NCI-H2196 treated with DMSO at 0.1 percent for 48 hours (cell line): ENCODE data around the gene OTUD6A.

Experiments used
- DNase-seq: peaks from one replicate; lab custom pipeline; 2025; ENCODE audit not compliant: unreplicated experiment; lab: John Stamatoyannopoulos, UW

OTUD6A gene

GRCh38 chrX:70062076-70062475 is at the start of gene OTUD6A:
Gene OTUD6A (plus strand): TSS chrX:70062457. CDS start chrX:70062525, 68 bp downstream.
- no peak for DNase-seq

GRCh38 chrX:70012756-70013155 is 49.5 kb upstream of the OTUD6A start:
- no peak for DNase-seq

- no peak for DNase-seq
Observed at GRCh38 chrX:70013466-70014381, 48.5 kb upstream of the OTUD6A start.

- no peak for DNase-seq
Observed at GRCh38 chrX:70016513-70016912, 45.7 kb upstream of the OTUD6A start.

GRCh38 chrX:70022616-70023015 is 39.6 kb upstream of the OTUD6A start:
- no peak for DNase-seq

- DNase-seq, result no peak
Observed at GRCh38 chrX:70025464-70025863, 36.8 kb upstream of the OTUD6A start.

GRCh38 chrX:70026112-70026850 is 36.0 kb upstream of the OTUD6A start:
- DNase-seq, result no peak

GRCh38 chrX:70026851-70027200 is 35.4 kb upstream of the OTUD6A start:
- DNase-seq, result no peak

GRCh38 chrX:70029863-70030262 is 32.4 kb upstream of the OTUD6A start:
- no peak for DNase-seq

- peak; percentile 26 for DNase-seq
Observed at GRCh38 chrX:70030301-70030767, 31.9 kb upstream of the OTUD6A start.

GRCh38 chrX:70032792-70033191 is 29.5 kb upstream of the OTUD6A start:
- no peak for DNase-seq

- DNase-seq, result no peak
Observed at GRCh38 chrX:70033348-70034051, 28.8 kb upstream of the OTUD6A start.

- DNase-seq, result no peak
Observed at GRCh38 chrX:70034646-70035045, 27.6 kb upstream of the OTUD6A start.

GRCh38 chrX:70038515-70038914 is 23.7 kb upstream of the OTUD6A start:
- no peak for DNase-seq

GRCh38 chrX:70038951-70039350 is 23.3 kb upstream of the OTUD6A start:
- no peak for DNase-seq

- no peak for DNase-seq
Observed at GRCh38 chrX:70039758-70040157, 22.5 kb upstream of the OTUD6A start.

GRCh38 chrX:70041993-70042392 is 20.3 kb upstream of the OTUD6A start:
- no peak for DNase-seq

GRCh38 chrX:70042399-70043371 is 19.6 kb upstream of the OTUD6A start:
- no peak for DNase-seq

- no peak for DNase-seq
Observed at GRCh38 chrX:70043685-70044084, 18.6 kb upstream of the OTUD6A start.

- no peak for DNase-seq
Observed at GRCh38 chrX:70044541-70045245, 17.6 kb upstream of the OTUD6A start.
